Measurements from ENCODE around the gene UGT1A1.

DNA sequence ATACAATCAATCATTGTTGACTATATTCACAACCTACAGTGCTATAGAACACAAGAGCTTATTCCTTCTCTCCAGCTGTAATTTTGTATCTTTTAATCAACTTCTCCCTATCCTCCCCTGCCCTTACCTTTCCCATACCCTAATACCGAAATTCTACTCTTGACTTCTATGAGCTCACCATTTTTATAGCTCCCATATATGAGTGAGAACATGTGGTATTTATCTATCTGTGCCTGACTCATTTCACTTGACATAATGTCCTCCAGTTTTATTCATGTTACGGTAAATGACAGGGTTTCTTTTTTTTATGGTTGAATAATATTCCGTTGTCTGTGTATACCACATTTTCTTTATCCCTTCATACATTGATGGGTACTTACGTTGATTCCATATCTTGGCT lies 20.7 kb downstream of the UGT1A1 start:
- TF ChIP-seq, protein P1, sequence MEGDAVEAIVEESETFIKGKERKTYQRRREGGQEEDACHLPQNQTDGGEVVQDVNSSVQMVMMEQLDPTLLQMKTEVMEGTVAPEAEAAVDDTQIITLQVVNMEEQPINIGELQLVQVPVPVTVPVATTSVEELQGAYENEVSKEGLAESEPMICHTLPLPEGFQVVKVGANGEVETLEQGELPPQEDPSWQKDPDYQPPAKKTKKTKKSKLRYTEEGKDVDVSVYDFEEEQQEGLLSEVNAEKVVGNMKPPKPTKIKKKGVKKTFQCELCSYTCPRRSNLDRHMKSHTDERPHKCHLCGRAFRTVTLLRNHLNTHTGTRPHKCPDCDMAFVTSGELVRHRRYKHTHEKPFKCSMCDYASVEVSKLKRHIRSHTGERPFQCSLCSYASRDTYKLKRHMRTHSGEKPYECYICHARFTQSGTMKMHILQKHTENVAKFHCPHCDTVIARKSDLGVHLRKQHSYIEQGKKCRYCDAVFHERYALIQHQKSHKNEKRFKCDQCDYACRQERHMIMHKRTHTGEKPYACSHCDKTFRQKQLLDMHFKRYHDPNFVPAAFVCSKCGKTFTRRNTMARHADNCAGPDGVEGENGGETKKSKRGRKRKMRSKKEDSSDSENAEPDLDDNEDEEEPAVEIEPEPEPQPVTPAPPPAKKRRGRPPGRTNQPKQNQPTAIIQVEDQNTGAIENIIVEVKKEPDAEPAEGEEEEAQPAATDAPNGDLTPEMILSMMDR (IDR thresholded peaks at IDR 0.05 in 2 of 3, conservative IDR thresholded peaks at IDR 0.05 in 1 of 3; ENCODE audit: borderline replicate concordance in 1 of 3, insufficient read depth in 1 of 3, low read depth in 2 of 3, low read length in 2 of 3): no peak
- TF ChIP-seq YY1 (IDR thresholded peaks at IDR 0.05; ENCODE audit: extremely low read depth, insufficient replicate concordance, low read depth, low read length): no peak
- no peak for TF ChIP-seq POLR2A (IDR thresholded peaks at IDR 0.05; ENCODE audit: borderline replicate concordance, extremely low read depth, insufficient read depth, insufficient read length)
- TF ChIP-seq ELF1 (IDR thresholded peaks at IDR 0.05; ENCODE audit: borderline replicate concordance, low read depth): no peak
- no peak for TF ChIP-seq CEBPB (IDR thresholded peaks at IDR 0.05; ENCODE audit: low read depth)
- TF ChIP-seq EGR1 (IDR thresholded peaks at IDR 0.05; ENCODE audit: low read depth): no peak
- no peak for TF ChIP-seq SP1 (IDR thresholded peaks at IDR 0.05; ENCODE audit: low read depth)
- no peak for TF ChIP-seq TCF7L2 (IDR thresholded peaks at IDR 0.05; ENCODE audit: borderline replicate concordance, extremely low read depth, insufficient read depth, insufficient read length)
